GM19099 (cell line): ENCODE data around the gene NOTO.

Source experiments
- POLR2A ChIP-seq: IDR thresholded peaks from 3 replicates; pipeline ENCODE4 v1.6.1; 2011; ENCODE audit warnings: low read depth; ENCODE audit not compliant: insufficient read length; ENCODE audit errors: extremely low read depth

The NOTO gene

DNA sequence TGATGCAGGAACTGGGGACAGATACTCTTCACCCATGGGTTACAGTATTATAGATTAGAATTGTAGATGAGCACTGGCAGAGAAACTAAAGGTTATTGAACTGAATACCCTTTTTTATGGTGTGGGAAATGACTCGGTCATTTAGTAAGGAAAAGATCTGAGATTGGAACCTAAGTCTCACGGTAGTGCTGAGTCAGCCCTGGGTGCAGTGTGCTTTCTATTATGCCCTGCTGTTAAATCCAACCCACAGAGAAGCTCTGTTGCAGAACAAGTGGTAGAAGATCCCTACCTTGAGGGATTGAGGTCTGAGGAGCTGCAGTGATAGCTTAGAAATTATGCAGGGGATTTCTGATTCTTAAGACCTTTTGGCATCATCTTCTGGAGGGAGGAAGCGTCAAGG is 44.5 kb downstream of the NOTO start:
- TF ChIP-seq POLR2A, result no peak

DNA sequence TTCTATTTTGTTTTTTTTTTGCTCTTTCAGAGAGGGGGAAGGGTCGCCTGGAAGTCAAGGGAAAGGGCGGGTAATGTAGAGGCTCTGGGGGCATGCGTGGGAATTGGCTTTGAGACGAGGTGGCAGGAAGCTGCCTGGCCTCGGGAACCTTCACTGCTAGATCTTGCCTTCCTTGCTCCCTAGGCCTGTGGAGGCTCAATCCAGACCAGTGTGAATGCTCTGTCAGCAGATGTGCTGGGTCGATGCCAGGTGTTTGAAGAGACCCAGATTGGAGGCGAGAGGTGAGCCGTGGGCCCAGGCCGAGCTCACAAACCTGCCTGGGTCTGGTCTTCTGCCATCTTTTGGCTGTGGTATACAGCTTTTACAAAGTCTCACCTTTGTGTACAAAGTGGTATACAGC is 47.3 kb downstream of the NOTO start:
- TF ChIP-seq POLR2A, result no peak

DNA sequence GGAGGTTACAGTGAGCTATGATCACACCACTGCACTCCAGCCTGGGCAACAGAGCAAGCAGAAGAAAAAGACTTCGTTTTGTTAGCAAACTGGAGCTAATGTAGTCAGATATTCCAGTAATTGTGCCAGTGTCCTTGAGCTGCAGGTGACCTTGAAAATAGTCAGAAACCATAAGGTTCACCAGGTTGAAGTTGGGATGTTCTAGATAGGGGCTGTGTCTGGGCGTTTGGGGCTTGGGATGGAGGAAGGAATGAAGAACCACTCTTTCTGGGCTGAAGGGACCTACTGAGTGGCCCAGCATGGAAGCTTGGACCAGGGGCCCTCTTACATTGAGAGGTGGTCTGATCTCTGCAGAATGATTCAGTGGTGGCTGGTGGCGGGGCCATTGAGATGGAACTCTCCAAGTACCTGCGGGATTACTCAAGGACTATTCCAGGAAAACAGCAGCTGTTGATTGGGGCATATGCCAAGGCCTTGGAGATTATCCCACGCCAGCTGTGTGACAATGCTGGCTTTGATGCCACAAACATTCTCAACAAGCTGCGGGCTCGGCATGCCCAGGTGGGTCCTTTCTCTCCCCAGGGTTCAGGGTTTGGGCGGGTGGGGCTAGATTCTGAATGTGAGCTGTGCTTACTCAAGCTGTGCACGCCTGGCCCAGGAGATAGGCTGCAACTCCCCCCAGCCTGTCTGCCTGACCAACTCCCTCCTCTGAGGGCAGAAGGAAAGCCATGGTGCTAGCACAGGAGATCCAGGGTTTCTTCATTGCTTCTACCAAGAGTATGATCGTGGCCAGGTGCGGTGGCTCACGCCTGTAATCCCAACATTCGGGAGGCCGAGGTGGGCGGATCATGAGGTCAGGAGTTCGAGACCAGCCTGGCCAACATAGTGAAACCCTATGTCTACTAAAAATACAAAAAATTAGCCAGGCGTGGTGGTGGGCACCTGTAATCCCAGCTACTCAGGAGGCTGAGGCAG is 48.8 kb downstream of the NOTO start:
- TF ChIP-seq POLR2A, result no peak

DNA sequence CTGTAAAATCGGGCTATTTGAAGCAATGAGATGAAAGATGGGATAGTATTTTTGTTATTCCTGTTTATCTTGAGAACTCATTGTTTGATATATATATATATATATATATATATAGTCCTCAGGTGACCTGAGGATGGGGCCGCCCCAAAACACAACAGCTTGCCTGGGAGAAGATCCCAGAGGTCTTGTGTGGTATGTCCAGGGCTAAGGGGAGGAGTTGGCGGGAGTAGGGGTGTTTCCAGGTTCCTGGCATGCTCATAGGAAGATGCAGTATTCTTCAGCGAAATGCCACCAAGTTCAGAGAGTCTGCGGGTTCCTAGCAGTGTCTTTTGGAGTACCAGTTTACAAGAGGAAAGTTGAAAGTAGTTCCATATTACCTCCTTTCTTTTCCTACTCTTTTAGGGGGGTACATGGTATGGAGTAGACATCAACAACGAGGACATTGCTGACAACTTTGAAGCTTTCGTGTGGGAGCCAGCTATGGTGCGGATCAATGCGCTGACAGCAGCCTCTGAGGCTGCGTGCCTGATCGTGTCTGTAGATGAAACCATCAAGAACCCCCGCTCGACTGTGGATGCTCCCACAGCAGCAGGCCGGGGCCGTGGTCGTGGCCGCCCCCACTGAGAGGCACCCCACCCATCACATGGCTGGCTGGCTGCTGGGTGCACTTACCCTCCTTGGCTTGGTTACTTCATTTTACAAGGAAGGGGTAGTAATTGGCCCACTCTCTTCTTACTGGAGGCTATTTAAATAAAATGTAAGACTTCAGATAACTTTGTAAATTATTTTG is 50.1 kb downstream of the NOTO start:
- no peak for TF ChIP-seq POLR2A

DNA sequence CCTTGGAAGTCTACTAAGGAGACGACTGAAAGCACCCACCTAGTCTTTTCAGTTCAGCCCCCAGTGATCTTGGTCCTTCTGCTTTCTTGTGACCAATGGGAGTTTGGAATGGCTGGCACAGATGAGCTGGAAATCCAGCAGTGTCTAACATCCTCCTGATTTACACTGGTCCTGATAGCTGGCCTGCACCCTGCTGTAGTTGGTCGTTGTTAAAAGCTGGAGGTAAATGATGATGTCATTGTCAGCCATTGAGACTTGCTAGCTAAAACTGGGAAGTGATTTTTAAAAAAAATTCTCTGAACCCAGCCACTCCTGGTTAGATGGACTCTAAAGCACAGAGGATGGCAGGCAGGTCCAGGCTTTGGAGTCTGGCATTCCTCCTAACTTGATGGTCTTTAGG is 51.0 kb downstream of the NOTO start:
- TF ChIP-seq POLR2A, result no peak

DNA sequence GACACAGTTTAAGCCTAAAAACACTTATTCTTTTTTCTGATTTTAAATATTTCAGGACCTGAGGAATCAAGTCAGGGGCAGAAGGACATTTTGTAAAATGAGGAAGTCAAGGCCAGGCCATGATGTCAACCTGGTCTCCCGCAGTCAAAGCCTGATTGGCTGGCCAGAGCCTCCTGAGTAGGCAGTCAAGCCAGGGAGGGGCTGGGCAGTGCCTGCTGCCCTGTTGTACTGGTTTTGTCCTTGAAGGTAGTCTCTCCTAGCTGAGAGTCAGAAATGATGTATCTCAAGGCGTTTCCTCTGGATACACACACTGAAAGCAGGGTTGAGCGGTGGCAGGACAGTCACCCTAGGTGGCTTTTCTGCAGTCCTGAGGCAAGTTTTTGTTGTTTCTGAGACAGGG is 51.5 kb downstream of the NOTO start:
- TF ChIP-seq POLR2A, result peak; percentile 22

DNA sequence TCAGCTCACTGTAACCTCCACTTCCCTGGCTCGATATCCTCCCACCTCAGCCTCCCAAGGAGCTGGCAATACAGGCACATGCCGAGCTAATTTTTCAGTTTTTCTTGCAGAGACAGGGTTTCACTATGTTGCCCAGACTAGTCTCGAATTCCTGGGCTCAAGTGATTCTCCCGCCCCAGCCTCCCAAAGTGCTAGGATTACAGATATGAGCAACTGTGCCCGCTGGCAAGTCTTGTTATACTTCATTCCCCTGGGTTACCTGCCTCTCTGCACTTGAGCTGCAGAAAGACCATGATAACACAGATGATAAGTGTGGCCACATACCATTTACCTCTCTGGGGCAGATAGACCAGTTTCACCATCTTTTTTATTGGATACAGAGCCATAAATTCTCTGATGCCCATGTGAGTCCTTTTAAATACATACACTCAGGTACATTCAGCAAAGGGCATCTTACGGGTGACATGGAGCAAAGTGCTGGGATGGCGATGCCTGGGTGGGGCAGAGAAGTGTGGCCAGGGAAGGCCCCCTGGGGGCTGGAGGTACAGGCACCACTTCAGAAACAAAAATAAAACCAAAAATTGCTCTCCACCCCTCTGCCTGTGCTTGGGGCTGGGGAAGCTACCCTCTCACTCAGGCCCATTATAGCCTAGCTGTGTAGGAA is 52.1 kb downstream of the NOTO start:
- TF ChIP-seq POLR2A, result no peak

DNA sequence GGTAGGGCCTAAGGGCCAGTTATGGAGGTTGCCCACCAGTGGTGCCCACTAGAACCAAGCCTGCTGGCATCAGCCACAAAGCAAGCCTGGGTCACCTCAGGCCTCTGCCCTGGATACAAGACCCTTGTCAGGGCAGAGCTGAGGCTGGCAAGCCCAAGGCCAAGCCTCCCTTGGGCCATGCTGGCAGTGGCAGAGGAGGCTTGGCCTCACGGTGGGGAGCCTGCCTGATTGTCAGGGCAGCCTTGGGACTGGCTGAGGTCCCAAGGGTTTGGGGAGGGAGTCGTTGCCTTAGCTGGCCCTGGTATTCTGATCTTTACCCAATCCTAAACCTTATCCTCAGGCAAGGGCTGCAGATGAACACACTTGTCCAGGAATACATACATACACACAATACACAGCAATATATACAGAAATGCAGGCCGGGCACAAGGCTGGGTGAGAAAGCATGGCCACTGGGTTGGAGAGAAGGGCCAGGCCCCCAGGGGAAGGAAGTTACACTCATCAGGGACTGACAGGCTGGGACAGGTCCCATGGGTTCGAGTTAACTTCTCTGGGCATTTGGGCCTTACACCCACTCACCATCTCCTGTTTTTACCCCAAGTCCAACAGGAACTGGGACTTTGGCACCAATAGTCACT is 52.8 kb downstream of the NOTO start:
- no peak for TF ChIP-seq POLR2A

DNA sequence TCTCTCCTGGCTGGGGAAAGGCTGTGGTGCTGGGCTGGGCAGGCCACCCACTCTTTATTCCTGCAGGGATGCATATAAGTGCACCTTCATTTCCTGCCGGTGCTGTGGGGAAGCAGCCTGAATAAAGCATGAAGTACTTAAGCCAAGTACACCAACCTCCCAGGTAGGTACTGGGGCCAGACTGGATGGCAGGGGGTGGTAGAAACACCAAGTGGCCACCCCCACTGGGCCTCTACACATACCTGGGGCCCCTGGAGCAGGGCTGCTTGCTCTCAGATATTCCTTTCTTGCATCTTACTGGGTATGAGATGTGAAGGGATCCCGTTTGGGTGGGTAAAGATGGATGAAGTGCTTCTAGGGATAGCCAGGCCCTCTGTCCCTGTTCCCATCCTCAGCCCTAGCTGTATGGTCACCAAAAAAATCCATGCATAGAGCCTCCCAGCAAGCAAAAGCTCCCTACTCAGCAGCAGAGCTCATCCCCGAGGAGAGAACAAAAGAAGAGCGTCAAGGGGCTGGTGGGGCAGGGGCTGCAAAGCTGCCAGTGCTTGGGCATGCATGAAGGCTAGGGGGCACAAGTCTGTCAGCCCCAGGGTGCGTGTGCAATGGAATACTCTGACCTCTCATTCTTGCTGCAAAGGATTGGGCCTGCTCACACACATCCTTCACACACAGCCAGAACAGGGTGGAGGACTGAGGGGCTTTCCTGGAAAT is 53.7 kb downstream of the NOTO start:
- TF ChIP-seq POLR2A, result no peak

DNA sequence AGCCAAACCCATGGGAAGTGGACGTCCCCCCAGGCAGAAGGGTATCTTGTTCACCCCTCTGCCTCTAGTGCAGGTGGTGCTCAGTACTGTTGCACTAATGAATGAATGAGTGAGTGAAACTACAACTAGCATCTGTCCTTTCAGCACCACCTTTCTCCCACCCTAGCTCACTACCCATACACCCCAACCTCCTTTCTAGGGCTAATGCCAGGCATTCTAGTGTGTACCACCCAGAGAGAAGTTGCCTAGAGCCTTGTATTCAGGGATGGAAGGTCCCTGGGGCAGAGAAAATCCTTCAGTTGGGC is 54.2 kb downstream of the NOTO start:
- no peak for TF ChIP-seq POLR2A

DNA sequence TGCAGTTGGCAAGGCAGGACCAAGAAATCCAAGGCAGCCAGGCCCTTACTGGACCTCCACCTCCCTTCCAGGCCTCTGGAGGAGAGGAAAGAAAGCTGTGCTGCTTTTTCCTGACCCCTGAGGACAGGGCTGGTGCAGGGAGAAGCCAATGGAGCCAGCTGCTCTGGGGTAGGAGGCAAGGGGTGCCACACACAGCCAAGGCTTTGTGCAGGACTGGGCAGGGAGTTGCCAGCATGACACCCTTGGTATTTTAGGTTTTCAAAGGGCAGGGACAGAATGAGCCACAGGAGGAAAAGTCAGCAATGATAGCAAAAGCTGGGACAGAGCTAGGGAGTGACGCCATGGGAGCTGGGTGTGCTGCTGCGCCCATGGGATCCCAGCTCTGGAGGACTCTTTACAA is 54.6 kb downstream of the NOTO start:
- no peak for TF ChIP-seq POLR2A

DNA sequence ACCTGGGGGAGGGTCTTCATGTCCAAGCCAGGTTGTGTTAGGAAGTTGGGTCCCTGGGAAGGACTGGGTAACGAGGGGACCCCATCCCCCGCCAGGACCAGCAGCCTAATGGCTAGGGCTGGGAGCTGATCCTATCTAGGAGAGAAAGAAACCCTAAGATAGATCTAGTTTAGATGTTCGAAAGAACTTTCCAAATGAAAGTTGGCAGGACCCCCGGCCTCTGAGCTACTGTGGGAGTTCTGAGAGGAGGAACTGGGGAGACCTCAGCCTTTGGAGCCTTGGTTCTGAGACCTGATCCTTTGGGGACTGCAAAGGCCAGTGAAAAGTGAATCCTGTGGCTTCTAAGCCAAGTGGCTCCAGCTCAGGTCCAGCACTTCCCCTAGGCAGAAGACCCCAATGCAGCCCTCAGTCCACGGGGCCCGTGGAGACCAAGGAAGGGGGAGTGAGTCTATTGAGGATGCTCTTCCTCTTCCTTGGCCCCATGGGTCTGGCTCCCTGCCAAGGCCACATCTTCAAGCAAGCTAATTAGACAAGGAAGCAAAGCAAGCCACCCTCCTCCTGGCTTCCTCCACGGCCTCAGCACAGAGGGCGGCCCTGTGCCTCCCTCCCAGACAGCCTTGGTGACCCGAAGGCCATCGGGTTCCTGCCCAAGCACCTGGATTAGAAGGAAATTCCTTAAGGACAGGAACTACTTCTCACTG is 55.2 kb downstream of the NOTO start:
- no peak for TF ChIP-seq POLR2A

DNA sequence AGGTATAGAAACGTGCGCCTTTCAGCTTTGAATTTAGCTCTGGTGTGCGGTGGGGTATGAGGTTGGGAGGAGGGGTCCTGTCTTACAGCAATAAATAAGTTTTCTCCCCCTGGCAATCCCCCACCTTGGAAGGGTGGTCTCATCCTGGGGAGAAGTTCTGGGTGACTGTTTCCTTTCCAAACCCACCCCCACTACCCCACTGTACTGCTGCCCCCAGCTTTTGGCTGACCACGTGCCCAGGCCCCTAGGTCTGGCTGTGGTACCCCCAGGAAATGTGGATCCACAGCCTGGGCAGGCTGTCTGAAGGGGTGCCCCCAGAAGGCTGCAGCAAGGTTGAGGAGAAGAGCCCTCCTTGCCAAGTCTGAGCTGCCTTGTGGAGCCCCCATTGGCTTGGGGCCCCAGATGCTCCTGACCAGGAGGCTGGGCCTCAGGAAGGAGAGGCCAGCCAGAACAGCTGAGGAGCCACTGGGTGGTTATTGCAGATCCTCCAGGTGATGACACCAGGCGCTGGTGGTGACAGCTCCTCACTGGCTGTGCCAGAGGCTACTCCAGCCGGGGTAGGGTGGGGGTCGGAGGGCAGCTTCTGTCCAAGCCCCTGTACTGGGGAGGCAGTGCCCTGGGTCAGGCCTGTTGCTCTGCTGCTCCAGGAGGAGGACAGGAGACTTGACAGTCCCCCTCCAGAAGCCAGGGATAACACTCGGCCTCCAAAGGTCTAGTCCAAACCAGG is 56.0 kb downstream of the NOTO start:
- TF ChIP-seq POLR2A, result no peak
